HG03558 (cell line): ENCODE measurements around the gene ZNF391.
"Not testable (repeated sequence)": the region's sequence is repeated elsewhere in the genome, so short reads cannot be mapped to it uniquely, and the experiment has no call there.

Source experiments
- ATAC-seq: cut with Tn5 transposase; IDR thresholded peaks from one replicate; pipeline ENCODE4 v1.9.1; 2021; ENCODE audit warnings: moderate number of reproducible peaks; ENCODE audit not compliant: unreplicated experiment; ENCODE audit errors: extremely low read depth

ZNF391 gene

GRCh38 chr6:27388293-27389197 lies at the start of gene ZNF391:
Gene ZNF391, plus strand, starts transcription at chr6:27388759. Its CDS starts 11,612 bp downstream, at chr6:27400371.
- peak; percentile 52 for ATAC-seq

- no peak for ATAC-seq
These were observed 35.7 kb upstream of the ZNF391 start for GRCh38 chr6:27352850-27353249.

DNA sequence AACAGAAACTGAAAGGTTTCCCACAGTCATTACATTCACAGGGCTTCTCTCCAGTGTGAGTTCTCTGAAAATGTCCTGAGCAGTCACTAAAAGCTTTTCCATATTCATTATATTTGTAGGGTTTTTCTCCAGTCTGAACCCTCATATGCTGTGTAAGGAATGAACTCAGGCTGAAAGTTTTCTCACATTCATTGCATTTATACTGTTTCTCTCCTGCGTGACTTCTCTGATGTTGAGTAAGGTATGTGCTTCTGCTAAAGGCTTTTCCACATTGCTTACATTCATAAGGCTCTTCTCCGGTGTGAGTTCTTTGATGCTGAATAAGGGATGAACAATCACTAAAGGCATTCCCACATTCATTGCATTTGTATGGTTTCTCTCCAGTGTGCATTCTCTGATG lies 29.8 kb upstream of the ZNF391 start:
- no peak for ATAC-seq

GRCh38 chr6:27359231-27359630 lies 29.3 kb upstream of the ZNF391 start:
- ATAC-seq: no peak

- ATAC-seq: no peak
These were observed 20.4 kb upstream of the ZNF391 start for GRCh38 chr6:27368202-27368601.

DNA sequence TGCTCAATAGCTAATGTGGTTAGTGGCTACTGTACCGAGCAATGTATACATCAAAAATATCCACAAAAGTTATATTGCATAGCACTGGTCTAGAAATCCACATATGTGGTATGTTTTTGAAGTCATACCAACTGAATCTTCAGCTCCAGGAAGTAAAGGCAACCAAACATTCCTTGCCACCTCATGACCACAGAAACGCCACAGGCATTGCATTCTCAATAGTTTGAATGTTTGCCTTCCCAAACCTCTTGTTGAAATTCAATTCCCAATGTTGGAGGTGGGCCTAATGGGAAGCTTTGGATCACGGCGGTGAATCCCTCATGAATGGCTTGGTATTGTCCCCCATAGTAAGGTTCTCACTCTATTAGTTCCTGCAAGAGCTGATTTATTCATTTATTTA lies 18.2 kb upstream of the ZNF391 start:
- ATAC-seq: no peak

GRCh38 chr6:27374824-27375612 lies 13.5 kb upstream of the ZNF391 start:
- no peak for ATAC-seq

DNA sequence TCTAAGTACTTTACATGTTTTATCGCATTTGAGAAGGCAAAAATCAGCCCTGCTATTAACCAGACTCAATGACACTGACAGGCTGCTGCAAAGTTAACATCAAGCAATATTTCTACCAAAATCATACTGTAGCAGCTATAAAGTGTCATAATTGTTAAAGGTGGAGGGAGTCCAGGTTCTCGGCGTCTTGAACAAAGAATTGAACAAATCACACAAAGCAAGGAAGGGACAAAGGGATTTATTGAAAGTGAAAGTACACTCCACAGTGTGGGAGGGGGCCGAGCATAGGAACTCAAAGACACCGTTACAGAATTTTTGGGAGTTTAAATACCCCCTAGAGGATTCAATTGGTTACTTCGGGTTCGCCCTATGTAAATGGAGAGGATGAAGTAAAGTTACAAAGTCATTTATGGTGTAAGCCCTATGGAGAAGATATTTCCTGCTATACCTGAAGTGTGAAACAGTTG lies 12.9 kb upstream of the ZNF391 start:
- ATAC-seq: no peak

- not testable (repeated sequence) for ATAC-seq
These were observed 10.2 kb upstream of the ZNF391 start for GRCh38 chr6:27378406-27378805.

DNA sequence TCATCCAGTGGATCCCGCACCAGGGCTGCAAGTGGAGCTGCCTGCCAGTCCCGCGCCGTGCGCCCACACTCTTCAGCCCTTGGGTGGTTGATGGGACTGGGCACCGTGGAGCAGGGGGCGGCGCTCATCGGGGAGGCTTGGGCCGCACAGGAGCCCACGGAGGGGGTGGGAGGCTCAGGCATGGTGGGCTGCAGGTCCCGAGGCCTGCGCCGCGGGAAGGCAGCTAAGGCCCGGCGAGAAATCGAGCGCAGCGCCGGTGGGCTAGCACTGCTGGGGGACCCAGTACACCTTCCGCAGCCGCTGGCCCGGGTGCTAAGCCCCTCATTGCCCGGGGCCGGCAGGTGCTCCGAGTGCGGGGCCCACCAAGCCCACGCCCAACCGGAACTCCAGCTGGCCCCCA lies 7.6 kb upstream of the ZNF391 start:
- ATAC-seq: not testable (repeated sequence)

- no peak for ATAC-seq
These were observed 5.5 kb upstream of the ZNF391 start for GRCh38 chr6:27383011-27383410.

GRCh38 chr6:27383481-27383880 lies 5.1 kb upstream of the ZNF391 start:
- ATAC-seq: no peak

DNA sequence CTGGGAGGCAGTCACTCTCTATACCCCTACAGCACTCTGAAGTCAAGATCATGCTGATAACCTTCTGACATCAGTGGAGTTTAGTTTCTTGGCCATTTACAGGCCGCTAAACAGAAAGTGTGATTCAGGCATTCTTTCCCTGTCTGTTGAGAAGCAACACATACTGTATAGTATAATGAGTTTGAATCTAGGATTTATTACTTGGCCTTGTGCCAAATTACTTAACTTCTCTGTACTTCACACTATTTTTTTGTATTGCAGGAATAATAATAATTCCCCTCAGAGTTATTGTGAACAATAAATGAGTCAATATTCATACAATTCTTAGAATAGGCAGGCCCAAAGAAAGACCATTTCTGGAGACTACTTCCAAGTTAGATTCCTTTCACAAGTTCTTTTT lies 4.1 kb downstream of the ZNF391 start:
- no peak for ATAC-seq

- no peak for ATAC-seq
These were observed 5.5 kb downstream of the ZNF391 start for GRCh38 chr6:27394073-27394472.

DNA sequence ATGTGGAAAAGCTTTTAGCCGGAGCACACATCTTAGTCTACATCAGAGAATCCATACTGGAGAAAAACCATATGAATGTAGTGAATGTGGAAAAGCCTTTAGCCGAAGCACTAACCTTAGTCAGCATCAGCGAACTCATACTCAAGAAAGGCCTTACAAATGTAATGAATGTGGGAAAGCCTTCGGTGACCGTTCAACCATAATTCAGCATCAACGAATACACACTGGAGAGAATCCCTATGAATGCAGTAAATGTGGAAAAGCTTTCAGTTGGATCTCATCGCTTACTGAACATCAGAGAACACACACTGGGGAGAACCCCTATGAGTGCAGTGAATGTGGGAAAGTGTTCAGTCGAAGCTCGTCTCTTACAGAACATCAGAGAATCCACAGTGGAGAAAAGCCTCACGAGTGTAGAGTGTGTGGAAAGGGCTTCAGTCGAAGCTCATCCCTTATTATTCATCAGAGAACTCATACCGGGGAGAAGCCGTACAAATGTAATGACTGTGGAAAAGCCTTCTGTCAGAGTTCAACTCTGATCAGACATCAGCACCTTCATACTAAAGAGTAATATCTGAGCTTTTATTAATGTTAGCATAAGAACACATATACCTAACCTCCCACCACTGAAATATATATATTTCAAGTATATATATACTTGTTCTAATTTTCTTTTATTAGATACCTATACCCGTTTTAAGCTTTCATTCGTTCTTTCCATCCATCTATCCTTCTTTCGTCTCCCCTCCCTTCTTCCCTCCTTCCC lies 12.5 kb downstream of the ZNF391 start:
- no peak for ATAC-seq

DNA sequence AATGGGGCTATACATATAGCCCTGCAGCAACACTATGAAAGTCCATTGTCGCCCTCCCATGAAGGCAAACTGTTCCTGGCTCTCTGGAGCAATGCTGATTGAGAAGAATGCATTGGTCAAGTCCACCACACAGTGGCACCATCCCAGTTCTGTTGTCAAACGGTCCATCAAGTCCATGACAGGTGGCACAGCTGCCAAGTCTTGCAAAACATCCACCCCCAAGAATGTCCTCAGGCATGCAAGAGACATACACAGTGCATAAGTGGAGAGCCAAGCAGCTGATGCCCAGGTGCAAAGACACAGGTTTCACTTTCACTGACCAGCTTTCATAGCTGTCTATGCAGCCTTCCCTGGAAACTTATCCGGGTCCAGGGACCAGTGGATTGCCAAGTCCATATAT lies 17.5 kb downstream of the ZNF391 start:
- no peak for ATAC-seq

- no peak for ATAC-seq
These were observed 18.7 kb downstream of the ZNF391 start for GRCh38 chr6:27407153-27407814.

- ATAC-seq: no peak
These were observed 25.7 kb downstream of the ZNF391 start for GRCh38 chr6:27414300-27414699.

DNA sequence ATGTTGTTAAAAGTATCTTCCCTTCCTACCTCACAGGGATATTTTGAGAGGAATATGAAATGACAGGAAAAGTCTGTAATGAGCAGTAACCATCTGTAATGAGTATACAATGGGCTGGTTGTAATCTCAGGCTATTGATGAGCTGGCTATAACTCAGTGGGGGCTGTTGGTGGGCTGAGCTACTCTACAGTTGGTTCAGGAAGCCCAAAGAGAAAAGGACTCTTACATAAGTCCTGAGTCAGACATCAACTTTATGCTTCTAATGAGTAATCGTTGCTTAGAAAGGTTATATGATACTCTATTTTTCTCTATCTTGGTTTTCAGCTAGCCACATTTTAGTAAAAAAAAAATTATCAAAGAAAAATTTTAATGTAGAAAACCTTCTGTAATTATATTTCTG lies 26.4 kb downstream of the ZNF391 start:
- ATAC-seq: no peak

GRCh38 chr6:27415898-27416297 lies 27.3 kb downstream of the ZNF391 start:
- ATAC-seq: no peak
